CD4-positive, alpha-beta T cell (primary cell): ENCODE data around the gene CTF1. TPM values are rescaled to one million over a fixed set of nuclear protein-coding genes. Genes with fewer than 3 reads are reported as not detected.
A peak's percentile ranks its signal among the peaks of the same experiment; 100 is the strongest.

ENCODE experiments used
- ATAC-seq: fragments of 200-7000 bp; cut with Tn5 transposase; one replicate; pipeline ENCODE4 v1.10.0; 2022; ENCODE audit warnings: mild to moderate bottlenecking; ENCODE audit not compliant: poor library complexity
- CTCF ChIA-PET: fragments of 350-600 bp; sonication (Branson Sonifier 250); formaldehyde crosslinking; loops from one replicate; lab custom pipeline; 2021; ENCODE audit warnings: antibody characterized with exemption, inconsistent platforms; lab: Charles Lee
- POLR2A ChIA-PET: fragments of 350-600 bp; sonication (Branson Sonifier 250); formaldehyde crosslinking; loops from one replicate; lab custom pipeline; 2021; ENCODE audit warnings: antibody characterized with exemption, inconsistent platforms; lab: Charles Lee
- DNase-seq, 14 experiments: peaks; one replicate each; pipeline ENCODE4 v3.0.0-alpha.2; 2013 to 2020; ENCODE audit warnings: mixed read lengths in 2 of 14
- H3K27ac ChIP-seq, 2 donors: one replicate each; pipeline versions ENCODE4 v1.5.1 to v1.7.0; 2013; ENCODE audit warnings: low read length in 2 of 2, low read depth in 1 of 2, mild to moderate bottlenecking in 1 of 2
- H3K27me3 ChIP-seq, 2 experiments: 1 replicate in 1 of 2; 2 replicates in 1 of 2; pipeline versions ENCODE4 v1.6.1 to v1.7.0; 2013; ENCODE audit warnings: low read length in 2 of 2, control low read depth in 1 of 2, mild to moderate bottlenecking in 1 of 2, moderate library complexity in 1 of 2; ENCODE audit not compliant: insufficient read depth in 2 of 2, control insufficient read depth in 1 of 2
- H3K36me3 ChIP-seq: one replicate; pipeline ENCODE4 v1.6.1; 2013; ENCODE audit warnings: low read length, control low read depth; ENCODE audit not compliant: insufficient read depth
- H3K4me1 ChIP-seq: one replicate; pipeline ENCODE4 v1.6.1; 2013; ENCODE audit warnings: low read length, control low read depth; ENCODE audit not compliant: insufficient read depth
- H3K4me3 ChIP-seq: one replicate; pipeline ENCODE4 v1.5.1; 2013; ENCODE audit warnings: mild to moderate bottlenecking, low read length, moderate library complexity
- H3K9me3 ChIP-seq, 2 experiments: 1 replicate in 1 of 2; 2 replicates in 1 of 2; pipeline versions ENCODE4 v1.6.1 to v1.7.0; 2013; ENCODE audit warnings: low read length in 2 of 2, mild to moderate bottlenecking in 2 of 2, control low read depth in 1 of 2, moderate library complexity in 1 of 2; ENCODE audit not compliant: control insufficient read depth in 1 of 2, insufficient read depth in 1 of 2
- H3K27ac Mint-ChIP-seq: one replicate; pipeline ENCODE4 v1.8.0; 2020; ENCODE audit warnings: mixed read lengths
- H3K27me3 Mint-ChIP-seq: one replicate; pipeline ENCODE4 v1.8.0; 2021; ENCODE audit warnings: mixed read lengths
- H3K36me3 Mint-ChIP-seq: one replicate; pipeline ENCODE4 v1.8.0; 2021; ENCODE audit warnings: low read depth, mixed read lengths
- H3K4me1 Mint-ChIP-seq: one replicate; pipeline ENCODE4 v1.8.0; 2021; ENCODE audit warnings: low read depth, mixed read lengths
- H3K4me3 Mint-ChIP-seq: one replicate; pipeline ENCODE4 v1.8.0; 2020; ENCODE audit warnings: mild to moderate bottlenecking, mixed read lengths
- H3K9me3 Mint-ChIP-seq: one replicate; pipeline ENCODE4 v1.8.0; 2020; ENCODE audit warnings: mixed read lengths
- CTCF ChIP-seq: fragments of 200-600 bp; IDR thresholded peaks from one replicate; pipeline ENCODE4 v1.8.0; 2022; ENCODE audit warnings: antibody characterized with exemption, mild to moderate bottlenecking
- intact Hi-C, 2 experiments: fragments of 100-400 bp; cut with DNase I in 1 of 2; cut with micrococcal nuclease in 1 of 2; formaldehyde crosslinking; loops; one replicate each; pipeline versions ENCODE4 v1.15.1 to v1.9.0; 2023 to 2025; cut with DNase I, micrococcal nuclease
- total RNA-seq, 174 experiments: library from RNA in 2 of 174; stranded (reverse) in 2 of 174; gene quantifications; one replicate each; pipeline ENCODE4 v1.2.3 and lab custom pipeline; 2021 to 2026

CTF1 gene
- total RNA-seq, 2 experiments from 2014 or later, result 0.20 TPM; not detected in 1

GRCh38 chr16:30892670-30893416 is 3.6 kb upstream of the CTF1 start:
- DNase-seq (peak in 1 of 14 experiments; percentile 17), ATAC-seq (no peak)
- Mint-ChIP-seq H3K27ac (peak overlapping the region; percentile 72), H3K4me3 (peak overlapping the region; percentile 86), H3K9me3 (no peaks in the 10 kb centered on the region), H3K36me3 (peaks cover 25% of the 10 kb centered on the region), H3K4me1 (peaks cover 49% of the 10 kb centered on the region), H3K27me3 (no peaks in the 10 kb centered on the region)
- no peaks in the 10 kb centered on the region for H3K27me3 ChIP-seq
- peaks cover 50% of the 10 kb centered on the region for H3K4me1 ChIP-seq
- H3K27ac ChIP-seq, result peak overlapping the region in 1 of 2 donors; percentile 85
- H3K9me3 ChIP-seq, result no peaks in the 10 kb centered on the region
- CTCF ChIA-PET, result interaction anchor here (1.2 to 1.4 kb wide), 3 partner anchors 9 to 88 kb away, joined by 4 to 7 read pairs (median 5); no protein-coding TSS in a partner anchor
- no peak for TF ChIP-seq CTCF
- POLR2A ChIA-PET, result interaction anchor here (0.7 to 5.6 kb wide), 5 partner anchors 9 to 225 kb away, joined by 4 to 35 read pairs (median 7); partner anchors contain the start of gene KAT8
- peaks cover 26% of the 10 kb centered on the region for H3K36me3 ChIP-seq
- peak overlapping the region; percentile 88 for H3K4me3 ChIP-seq
- intact Hi-C loops, result no loop called here

- ATAC-seq (peak; percentile 18), DNase-seq (peak in 4 of 14 experiments; percentile 27 to 56 (median 35))
- H3K4me3 ChIP-seq, result peak overlapping the region; percentile 88
- peaks cover 26% of the 10 kb centered on the region for H3K36me3 ChIP-seq
- no peaks in the 10 kb centered on the region for H3K9me3 ChIP-seq
- H3K4me1 Mint-ChIP-seq, result peaks cover 49% of the 10 kb centered on the region
- H3K27ac Mint-ChIP-seq, result peak overlapping the region; percentile 72
- no peaks in the 10 kb centered on the region for H3K27me3 ChIP-seq
- peak overlapping the region; percentile 86 for H3K4me3 Mint-ChIP-seq
- TF ChIP-seq CTCF, result no peak
- peaks cover 25% of the 10 kb centered on the region for H3K36me3 Mint-ChIP-seq
- intact Hi-C loops, result no loop called here
- H3K4me1 ChIP-seq, result peaks cover 50% of the 10 kb centered on the region
- H3K27ac ChIP-seq, result peak overlapping the region; percentile 65 to 85
- H3K27me3 Mint-ChIP-seq, result no peaks in the 10 kb centered on the region
- ChIA-PET POLR2A (interaction anchor here (1.0 to 5.6 kb wide), 4 partner anchors 8 to 224 kb away, joined by 4 to 35 read pairs (median 8); partner anchors contain the start of gene KAT8), CTCF (interaction anchor here (1.3 to 1.4 kb wide), 2 partner anchors 8 to 49 kb away, joined by 5 to 7 read pairs; no protein-coding TSS in a partner anchor)
- H3K9me3 Mint-ChIP-seq, result no peaks in the 10 kb centered on the region
Measured at GRCh38 chr16:30893417-30893743, 3.0 kb upstream of the CTF1 start.

GRCh38 chr16:30893744-30894539 is 2.5 kb upstream of the CTF1 start, which contains the start of gene BCL7C:
Gene BCL7C, minus strand, starts transcription at chr16:30894077. Its CDS starts 133 bp downstream, at chr16:30893944.
- ChIA-PET POLR2A (interaction anchor here (1.0 to 5.6 kb wide), 4 partner anchors 8 to 224 kb away, joined by 4 to 35 read pairs (median 8); partner anchors contain the start of gene KAT8), CTCF (interaction anchor here (1.3 to 1.4 kb wide), 2 partner anchors 8 to 49 kb away, joined by 5 to 7 read pairs; no protein-coding TSS in a partner anchor)
- no peak for TF ChIP-seq CTCF

More at GRCh38 chr16:30893744-30894539, 2.5 kb upstream of the CTF1 start, which contains the start of gene BCL7C:
- Mint-ChIP-seq H3K4me3 (peak within 1 kb of the TSS; percentile 88), H3K27me3 (no peaks in the 10 kb centered on the region), H3K36me3 (peaks cover 20% of the 10 kb centered on the region), H3K4me1 (peaks cover 49% of the 10 kb centered on the region), H3K27ac (peak within 1 kb of the TSS; percentile 72), H3K9me3 (no peaks in the 10 kb centered on the region)
- ATAC-seq (peak; percentile 72), DNase-seq (peak; percentile 51 to 89 (median 74))
- Histone ChIP-seq H3K9me3 (no peaks in the 10 kb centered on the region), H3K4me3 (peak within 1 kb of the TSS; percentile 88), H3K27ac (peak within 1 kb of the TSS; percentile 73 to 85), H3K4me1 (peaks cover 45% of the 10 kb centered on the region), H3K36me3 (peaks cover 20% of the 10 kb centered on the region), H3K27me3 (no peaks in the 10 kb centered on the region)
- intact Hi-C loops, result loop anchor here (1.0 to 2.0 kb wide), 2 partner anchors 19 kb away; no protein-coding TSS in a partner anchor
